GM10847 (cell line): ENCODE measurements around the gene ALPK3.

ENCODE experiments used
- POLR2A ChIP-seq: IDR thresholded peaks from 2 replicates; pipeline ENCODE4 v1.6.1; 2011; ENCODE audit not compliant: insufficient read length; ENCODE audit errors: extremely low read depth

Gene ALPK3

DNA sequence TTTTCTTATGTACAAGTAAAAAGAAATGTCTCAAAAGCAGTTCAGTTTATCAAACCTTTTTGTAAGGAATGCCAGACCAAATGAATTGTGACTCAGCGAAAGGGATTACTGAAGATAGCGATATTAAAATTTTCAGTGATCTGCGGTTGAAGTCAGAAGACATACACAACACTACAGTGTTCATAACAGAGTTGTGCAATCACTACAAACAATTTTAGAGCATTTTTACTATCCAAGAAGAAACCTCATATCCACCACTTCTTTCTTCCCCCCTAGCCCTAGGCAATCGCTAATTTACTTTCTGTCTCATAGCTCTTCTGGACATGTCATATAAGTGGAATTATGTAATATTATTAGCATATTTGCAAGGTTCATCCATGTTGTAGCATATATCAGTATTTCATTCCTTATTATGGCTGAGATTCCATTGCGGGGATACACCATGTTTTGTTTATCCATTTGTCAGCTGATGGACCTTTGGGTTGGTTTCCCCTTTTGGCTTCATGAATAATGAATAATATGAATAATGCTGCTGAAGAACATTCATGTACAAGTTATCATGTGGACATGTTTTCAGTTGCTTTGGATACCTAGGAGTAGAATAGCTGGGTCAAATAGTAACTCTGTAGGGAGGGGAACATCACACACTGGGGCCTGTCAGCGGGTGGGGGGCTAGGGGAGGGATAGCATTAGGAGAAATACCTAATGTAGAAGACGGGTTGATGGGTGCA is 23.6 kb upstream of the ALPK3 start:
- TF ChIP-seq POLR2A = no peak

GRCh38 chr15:84794162-84794547 is 23.0 kb upstream of the ALPK3 start:
- TF ChIP-seq POLR2A = no peak

DNA sequence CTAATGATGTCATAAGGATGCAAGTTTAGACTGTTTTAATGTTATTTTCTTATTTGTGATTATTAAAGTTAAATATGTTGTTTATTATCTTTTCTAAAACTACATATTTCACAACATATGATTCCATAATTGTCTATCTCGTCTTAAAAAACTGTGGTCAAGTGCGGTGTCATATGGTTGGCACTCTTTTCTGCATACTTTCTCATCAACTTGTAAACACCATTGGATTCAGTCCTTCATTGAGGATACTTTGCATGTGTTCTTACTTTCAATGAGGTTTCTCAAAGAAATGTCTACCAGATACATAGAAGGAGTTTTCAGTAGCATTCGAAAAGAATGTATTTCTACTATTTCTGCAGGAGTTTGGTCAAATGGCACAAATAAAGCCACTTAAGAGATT is 22.0 kb upstream of the ALPK3 start:
- TF ChIP-seq POLR2A = no peak

DNA sequence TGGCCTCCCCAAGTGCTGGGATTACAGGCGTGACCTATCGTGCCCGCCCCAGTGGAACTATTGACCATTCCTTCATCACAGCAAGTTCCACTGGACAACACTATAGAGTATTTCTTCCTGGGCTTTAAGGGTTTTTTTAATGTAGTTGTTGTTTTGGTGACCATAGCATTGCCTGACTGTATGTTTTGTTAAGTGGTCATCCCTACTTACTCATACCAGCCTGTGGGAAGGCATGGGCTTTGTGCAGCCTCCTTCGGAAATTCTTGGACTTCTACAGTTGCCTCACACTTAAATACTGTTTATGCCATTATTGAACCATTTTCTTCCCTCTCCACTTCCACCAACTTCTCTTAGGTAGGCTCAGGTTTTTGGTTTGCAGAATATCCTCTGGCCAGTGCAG is 19.9 kb upstream of the ALPK3 start:
- no peak for TF ChIP-seq POLR2A

DNA sequence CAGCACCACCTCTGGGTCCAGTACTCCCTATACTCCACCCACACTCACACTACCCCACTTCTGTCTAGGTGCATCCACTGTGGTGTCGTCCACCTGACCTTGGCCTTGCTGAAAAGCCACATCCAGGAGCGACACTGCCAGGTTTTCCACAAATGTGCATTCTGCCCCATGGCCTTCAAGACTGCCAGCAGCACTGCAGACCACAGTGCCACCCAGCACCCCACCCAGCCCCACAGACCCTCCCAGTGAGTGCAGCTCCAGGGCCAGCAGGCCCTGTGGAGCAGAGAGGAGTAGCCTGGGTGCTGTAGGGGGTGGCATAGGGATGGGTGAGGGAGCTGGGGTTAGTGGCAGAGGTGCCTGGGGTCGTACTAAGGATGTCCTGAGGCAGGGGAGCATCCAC is 19.4 kb upstream of the ALPK3 start:
- TF ChIP-seq POLR2A = no peak

DNA sequence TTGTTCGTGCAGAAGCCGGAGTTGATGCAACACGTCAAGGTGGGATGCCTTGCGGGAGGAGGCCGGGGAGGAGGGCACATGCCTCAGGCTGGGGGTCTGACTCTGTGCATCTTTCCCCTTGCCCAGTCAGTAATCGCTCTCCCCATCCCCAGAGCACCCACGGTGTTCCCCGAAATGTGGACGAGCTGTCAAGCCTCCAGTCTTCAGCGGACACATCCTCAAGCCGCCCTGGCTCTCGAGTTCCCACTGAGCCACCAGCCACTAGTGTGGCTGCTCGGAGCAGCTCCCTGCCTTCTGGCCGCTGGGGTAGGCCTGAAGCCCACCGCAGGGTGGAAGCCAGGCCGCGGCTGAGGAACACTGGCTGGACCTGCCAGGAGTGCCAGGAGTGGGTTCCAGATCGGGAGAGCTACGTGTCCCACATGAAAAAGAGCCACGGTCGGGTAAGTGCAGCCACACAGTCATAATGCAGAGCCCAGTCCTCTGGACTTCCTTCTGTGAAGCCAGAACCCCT is 18.7 kb upstream of the ALPK3 start:
- TF ChIP-seq POLR2A = no peak

- no peak for TF ChIP-seq POLR2A
Observed at GRCh38 chr15:84799511-84800187, 17.5 kb upstream of the ALPK3 start.

- TF ChIP-seq POLR2A = no peak
Observed at GRCh38 chr15:84800365-84800806, 16.8 kb upstream of the ALPK3 start.

- TF ChIP-seq POLR2A = no peak
Observed at GRCh38 chr15:84804005-84804900, 12.9 kb upstream of the ALPK3 start.

DNA sequence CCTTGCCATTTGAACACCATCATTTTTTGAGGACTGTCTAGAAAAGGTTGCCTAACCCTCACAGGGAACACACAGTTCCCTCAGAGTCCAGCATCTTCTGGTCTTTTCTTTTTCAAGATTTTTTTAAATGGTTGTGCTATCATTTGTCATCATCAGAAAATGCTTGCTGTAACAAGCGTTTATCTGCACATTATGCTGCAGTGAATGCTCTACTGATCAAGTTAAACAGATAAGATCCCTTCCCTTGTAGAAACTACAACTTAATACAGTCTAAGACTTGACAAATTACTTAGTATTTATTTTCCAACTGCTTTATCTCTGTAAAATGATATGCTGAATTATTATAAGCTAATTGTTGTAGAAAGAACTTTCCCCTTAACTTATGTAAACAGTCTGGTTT is 11.9 kb upstream of the ALPK3 start:
- TF ChIP-seq POLR2A = no peak

- no peak for TF ChIP-seq POLR2A
Observed at GRCh38 chr15:84807228-84807627, 9.9 kb upstream of the ALPK3 start.

- no peak for TF ChIP-seq POLR2A
Observed at GRCh38 chr15:84810073-84810840, 6.9 kb upstream of the ALPK3 start.

DNA sequence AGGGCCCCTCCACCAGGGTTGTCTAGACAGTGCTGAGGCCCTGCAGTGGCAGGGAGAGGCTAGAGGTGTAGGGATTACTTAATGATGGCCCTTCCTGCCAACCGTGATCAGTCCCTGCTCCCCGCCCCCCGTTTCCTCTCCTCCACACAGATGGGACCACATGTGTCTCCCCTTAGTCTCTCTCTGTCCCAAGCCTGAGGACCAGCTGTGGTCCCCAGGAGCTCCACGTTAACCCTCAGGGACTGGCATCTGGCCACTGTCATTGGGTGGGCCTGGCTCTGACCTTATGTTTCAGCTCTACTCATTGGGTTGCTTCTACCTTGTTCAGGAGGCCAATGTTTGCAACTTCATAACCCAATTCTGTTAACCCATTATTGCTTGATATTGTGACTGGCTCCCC is 6.0 kb upstream of the ALPK3 start:
- no peak for TF ChIP-seq POLR2A

DNA sequence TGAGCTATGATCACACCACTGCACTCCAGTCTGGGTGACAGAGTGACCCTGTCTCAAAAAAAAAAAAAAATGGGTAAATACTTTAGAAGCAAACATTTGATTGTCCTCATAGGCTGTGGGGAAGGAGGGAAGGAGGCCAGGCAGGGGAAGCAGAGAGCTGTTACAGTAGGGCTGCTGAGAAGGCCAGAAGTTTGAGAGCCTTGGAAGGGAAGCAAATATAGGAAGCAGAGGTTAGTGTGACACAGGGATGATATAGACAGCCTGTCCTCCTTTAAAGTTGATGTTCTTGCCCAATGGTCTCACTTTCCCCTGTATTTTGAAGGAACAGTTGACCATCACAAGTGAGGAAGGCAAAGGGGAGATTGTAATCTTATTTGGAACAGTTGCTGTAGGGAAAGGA is 5.3 kb upstream of the ALPK3 start:
- TF ChIP-seq POLR2A = no peak

DNA sequence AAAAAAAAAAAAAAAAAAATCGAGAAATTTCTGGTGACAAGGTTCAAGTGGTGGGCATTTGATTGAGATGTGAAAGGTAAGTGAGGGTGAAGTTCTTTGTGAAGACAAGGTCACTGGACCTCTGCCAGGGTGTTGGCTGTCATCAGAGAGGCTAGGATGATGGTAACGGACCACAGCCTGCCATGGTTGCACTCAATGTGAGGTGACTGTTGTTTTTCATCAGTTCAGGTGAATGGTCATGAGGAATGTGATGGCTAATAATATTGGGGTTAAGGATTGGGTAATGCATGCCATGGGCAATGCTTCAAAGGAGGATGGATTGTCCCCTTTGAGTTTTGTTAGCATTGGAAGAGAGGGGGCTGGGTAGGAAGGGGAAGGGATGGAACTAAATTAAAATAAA is 4.3 kb upstream of the ALPK3 start:
- TF ChIP-seq POLR2A = no peak
